Daoy (cell line): Measurements from ENCODE around the gene NBAS. TPM values are rescaled to one million over a fixed set of nuclear protein-coding genes. Genes with fewer than 3 reads are reported as not detected.
"Not testable (repeated sequence)": the region's sequence is repeated elsewhere in the genome, so short reads cannot be mapped to it uniquely, and the experiment has no call there.

Experiments
- DNase-seq: peaks from one replicate; pipeline ENCODE4 v3.0.0-alpha.2; 2015; ENCODE audit warnings: low read depth
- total RNA-seq: library from RNA; depleted of rRNA; stranded (reverse); fragments of >200 nt; shearing (Covaris generic); gene quantifications from 2 replicates; pipeline ENCODE4 v1.2.3, GENCODE V29; 2014

NBAS gene
- total RNA-seq, 1 experiment from 2014 or later: 30.7 TPM

- DNase-seq: no peak
These were observed 297.0 kb downstream of the NBAS start for GRCh38 chr2:15263976-15264685.

- no peak for DNase-seq
These were observed 298.3 kb downstream of the NBAS start for GRCh38 chr2:15262792-15263191.

DNA sequence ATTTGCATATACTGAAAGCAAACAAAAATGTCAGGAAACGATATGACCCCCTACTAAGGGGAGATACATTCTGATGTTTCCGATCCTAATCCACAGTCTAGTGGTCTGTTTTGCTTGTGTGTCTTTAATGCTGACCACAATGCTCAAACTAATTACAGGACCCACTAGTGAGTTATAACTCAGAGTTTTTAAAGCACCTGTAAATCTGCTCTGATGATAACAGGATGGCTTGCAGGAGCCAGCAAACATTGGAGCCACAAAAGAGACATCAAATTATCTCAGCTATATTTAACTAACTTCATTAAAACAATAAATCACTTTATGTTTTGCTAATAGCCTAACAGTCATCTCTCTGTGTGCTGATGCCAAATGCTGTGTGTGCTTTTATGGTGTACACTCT, 300.3 kb downstream of the NBAS start:
- no peak for DNase-seq

- no peak for DNase-seq
These were observed 300.9 kb downstream of the NBAS start for GRCh38 chr2:15260196-15260595.

DNA sequence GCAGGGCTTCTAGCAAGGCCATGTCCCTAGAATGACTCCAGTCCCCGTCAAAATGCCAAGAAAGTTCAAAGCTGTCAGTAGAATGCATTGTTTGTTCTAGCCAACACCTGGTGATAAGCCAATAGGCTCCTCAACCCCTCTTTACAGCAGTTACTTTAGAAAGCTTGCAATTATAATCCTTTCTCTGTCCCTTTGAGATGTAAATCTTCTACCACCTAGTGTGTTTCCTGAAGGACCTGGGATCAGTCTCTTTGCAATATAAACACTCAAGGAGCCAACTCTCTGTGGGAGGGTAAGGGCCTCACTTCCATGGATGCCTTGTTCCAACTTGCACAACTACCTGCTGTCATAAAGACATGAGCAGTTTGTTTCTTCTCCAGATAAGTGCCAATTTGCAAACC, 301.8 kb downstream of the NBAS start:
- DNase-seq: no peak

DNA sequence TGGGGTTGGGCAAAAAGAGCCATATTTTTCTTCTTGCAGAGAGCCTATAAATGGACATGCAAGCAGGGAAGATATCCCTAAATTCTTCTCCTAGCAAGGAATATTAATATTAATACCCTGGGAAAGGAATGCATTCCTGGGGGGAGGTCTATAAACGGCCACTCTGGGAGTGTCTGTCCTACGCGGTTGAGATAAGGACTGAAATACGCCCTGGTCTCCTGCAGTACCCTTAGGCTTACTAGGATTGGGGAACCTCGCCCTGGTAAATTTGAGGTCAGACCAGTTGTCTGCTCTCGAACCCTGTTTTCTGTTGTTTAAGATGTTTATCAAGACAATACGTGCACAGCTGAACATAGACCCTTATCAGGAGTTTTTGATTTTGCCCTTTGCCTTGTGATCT, 302.7 kb downstream of the NBAS start:
- DNase-seq: not testable (repeated sequence)

DNA sequence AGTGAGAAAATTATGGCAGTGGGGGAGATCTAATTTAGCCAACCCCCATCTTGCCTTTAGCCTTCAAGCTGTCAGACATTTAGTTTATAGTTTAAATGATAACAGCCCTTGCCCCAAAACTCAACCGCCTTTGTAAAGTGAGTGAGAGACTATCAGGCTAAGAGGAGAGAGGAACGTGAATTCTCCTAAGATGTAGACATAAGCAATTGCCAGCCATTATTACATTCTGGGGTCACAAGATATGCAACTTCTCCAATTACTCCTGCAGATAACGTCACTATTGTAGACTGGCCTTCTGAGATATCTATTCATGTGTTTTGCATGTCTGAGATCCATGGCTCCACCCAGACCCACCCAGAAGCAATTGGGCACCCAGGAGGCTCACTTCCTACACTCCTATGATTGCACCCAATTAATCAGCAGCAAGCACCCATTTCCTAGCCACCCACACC, 307.3 kb downstream of the NBAS start:
- DNase-seq: no peak

DNA sequence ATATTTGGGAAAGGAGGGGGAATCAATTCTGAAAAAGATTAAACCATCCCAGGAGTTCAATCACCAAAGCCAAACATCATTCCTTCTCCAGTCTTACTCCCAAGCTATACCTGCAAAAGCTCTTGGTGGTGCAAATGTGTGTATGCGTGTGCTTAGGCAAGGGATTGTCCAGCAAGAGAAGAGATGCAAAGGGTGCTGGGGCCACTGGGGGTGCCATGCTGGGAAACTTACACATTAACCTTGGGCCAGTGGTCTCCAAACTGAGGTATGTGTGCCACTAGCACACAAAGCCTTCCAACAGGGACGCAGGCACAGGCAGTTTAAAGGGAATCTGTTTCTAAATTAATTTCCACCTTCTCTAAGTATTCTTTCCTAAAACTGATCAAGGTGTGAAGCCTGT, 307.9 kb downstream of the NBAS start:
- DNase-seq: no peak

GRCh38 chr2:15251753-15252152, 309.4 kb downstream of the NBAS start:
- DNase-seq: no peak

DNA sequence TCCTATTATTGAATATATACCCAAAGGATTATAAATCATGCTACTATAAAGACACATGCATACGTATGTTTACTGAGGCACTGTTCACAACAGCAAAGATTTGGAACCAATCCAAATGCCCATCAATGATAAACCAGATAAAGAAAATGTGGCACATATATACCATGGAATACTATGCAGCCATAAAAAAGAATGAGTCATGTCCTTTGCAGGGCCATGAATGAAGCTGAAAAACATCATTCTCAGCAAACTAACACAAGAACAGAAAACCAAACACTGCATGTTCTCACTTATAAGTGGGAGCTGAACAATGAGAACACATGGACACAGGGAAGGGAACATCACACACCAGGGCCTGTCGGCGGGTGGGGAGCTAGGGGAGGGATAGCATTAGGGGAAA, 310.2 kb downstream of the NBAS start:
- DNase-seq: not testable (repeated sequence)

- no peak for DNase-seq
These were observed 314.3 kb downstream of the NBAS start for GRCh38 chr2:15246870-15247269.

DNA sequence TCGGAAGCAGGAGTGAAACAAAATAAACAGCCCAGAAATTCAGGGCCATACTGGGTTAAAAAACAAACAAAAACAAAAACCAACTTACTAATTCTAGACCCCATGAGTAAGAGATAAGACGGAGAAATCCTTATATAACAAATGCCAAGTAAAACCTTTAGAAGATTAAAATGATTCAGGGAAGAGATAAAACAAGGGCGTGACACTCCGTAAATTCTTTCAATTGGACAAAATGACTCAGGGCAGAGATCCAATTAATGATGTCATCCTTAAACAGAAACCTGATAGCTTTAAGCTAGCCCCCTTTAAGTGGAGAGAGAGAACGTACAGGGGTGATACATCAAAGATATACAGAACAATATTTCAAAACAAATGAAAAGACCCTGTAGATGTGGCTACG, 317.4 kb downstream of the NBAS start:
- peak; percentile 65 for DNase-seq

GRCh38 chr2:15242936-15243461, 318.1 kb downstream of the NBAS start:
- DNase-seq: peak; percentile 62

GRCh38 chr2:15241929-15242328, 319.2 kb downstream of the NBAS start:
- no peak for DNase-seq

- DNase-seq: no peak
These were observed 319.9 kb downstream of the NBAS start for GRCh38 chr2:15241201-15241600.

GRCh38 chr2:15238028-15238427, 323.1 kb downstream of the NBAS start:
- no peak for DNase-seq

- no peak for DNase-seq
These were observed 330.4 kb downstream of the NBAS start for GRCh38 chr2:15230599-15231192.

DNA sequence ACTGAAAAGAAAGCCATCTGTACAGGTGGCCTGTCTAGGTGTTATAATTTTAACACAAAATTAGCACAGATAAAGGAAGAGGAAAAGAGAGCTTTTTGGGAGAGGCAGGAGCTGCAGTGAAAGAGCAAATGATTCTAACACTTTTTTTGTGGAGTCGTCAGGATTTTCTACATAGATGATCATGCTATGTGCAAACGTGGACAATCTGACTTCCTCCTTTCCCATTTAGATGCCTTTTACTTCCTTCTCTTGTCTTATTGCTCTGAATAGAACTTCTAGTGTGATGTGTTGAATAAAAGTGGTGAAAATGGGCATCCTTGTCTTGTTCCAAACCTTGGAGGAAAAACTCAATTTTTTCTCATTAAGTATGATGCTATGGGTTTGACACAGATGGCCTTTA, 334.5 kb downstream of the NBAS start:
- DNase-seq: no peak

- DNase-seq: no peak
These were observed 336.0 kb downstream of the NBAS start for GRCh38 chr2:15225131-15225530.

GRCh38 chr2:15224641-15225040, 336.5 kb downstream of the NBAS start:
- DNase-seq: no peak

- peak; percentile 12 for DNase-seq
These were observed 337.2 kb downstream of the NBAS start for GRCh38 chr2:15223887-15224286.

GRCh38 chr2:15222856-15223255, 338.3 kb downstream of the NBAS start:
- no peak for DNase-seq

DNA sequence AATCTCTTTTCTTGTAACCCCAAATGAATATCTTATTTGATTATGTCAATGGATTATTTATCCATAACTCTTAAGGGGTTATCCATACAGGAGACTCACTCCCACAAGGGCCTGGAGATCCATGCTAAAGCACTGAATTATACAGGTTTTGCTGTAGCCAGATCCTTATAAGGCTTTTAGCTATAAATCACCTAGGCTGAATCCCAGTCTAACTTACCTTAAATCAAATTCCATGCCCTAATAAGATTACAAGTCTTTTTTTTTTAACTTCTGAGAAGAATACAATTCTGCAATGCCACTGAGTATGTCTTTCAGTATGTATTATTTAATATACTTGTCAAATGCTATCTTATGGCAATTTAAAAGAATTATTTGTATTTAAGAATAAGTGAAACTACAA, 340.5 kb downstream of the NBAS start:
- DNase-seq: no peak
